ENCODE data around the gene FXYD4.

Gene FXYD4

DNA sequence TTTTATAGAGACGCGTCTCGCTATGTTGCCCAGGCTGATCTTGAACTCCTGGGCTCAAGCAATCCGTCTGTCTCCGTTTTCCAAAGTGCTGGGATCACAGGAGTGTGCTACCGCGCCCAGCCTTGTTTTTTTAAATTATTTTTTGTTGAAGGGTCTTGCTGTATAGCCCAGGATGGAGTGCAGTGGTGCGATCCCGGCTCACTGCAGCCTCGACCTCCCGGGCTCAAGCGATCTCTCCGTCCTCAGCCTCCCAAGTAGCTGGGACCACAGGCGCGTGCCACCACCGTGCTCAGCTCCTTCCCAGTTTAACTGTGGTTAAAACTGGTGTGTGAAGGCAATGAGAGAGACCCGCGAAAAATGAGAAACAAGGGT, 48.5 kb downstream of the FXYD4 start:
- no peak for DNase-seq (ENCODE audit: low read depth)

DNA sequence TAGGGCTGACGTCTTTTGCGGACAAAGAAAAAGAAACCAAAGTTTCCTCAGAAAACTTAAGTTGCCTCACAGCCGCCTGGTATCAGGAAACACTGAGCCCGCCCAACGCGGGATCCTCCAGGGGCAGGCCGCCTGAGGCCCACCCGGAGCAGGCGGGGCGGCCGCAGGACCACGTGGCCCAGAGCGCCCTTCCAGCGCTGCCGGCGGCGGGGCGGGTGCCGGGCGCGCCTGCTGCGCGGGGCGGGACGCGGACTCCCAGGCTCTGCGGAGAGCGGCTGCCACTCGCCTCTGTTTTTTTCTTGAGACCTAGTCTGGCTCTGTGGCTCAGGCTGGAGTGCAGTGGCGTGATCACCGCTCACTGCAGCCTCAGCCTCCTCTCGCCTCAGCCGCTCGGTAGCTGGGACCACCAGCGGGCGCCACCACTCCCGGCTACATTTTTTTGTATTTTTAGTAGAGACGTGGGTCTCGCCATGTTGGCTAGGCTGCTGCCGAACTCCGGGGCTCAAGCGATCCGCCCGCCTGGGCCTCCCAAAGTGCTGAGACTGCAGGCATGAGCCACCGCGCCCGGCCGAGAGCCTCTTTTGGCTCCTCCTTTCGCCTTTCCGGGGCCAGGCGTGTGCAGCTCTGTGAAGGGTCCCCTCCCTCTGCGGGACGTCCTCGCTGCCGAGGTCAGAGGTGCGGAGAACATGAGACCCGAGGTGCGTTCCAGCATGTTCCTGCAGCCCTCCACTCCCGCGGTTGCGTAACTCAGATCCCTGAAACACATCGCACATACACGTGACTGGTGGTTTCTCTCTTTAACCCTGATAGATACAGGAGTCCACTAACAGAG, 49.1 kb downstream of the FXYD4 start:
- peak; percentile 87 for DNase-seq (ENCODE audit: low read depth)

DNA sequence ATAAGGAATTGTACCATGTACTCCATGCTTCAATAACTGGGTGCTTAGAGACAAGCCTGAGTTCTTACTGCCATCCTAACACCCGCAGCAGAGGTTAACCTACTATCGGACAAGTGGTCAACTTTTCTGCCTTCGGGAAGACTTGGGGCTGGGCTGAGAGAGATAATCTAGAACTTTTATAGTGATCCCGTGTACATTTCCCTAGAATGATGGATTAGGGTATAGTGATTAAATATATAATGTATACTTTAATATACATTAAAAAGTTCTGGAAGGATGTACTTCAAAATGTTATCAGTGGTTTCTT, 49.7 kb downstream of the FXYD4 start:
- DNase-seq (ENCODE audit: low read depth): no peak

DNA sequence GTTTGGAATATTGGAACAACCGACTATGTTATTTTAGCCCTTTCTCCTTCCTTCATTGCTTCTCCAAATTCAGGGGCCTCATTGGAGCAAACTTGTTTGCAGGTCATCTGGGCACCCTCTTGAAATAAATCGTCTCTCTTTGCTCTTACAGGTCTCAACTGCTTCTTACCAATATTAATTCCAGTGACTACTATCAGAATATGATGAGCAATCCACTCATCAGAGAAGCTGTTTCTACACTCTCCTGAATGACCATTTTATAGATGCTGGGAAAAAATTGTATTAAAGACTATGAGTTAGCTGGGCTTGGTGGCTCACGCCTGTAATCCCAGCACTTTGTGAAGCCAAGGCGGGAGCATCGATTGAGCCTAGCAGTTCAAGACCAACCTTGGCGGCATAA, 50.1 kb downstream of the FXYD4 start:
- DNase-seq (ENCODE audit: low read depth): peak; percentile 53

DNA sequence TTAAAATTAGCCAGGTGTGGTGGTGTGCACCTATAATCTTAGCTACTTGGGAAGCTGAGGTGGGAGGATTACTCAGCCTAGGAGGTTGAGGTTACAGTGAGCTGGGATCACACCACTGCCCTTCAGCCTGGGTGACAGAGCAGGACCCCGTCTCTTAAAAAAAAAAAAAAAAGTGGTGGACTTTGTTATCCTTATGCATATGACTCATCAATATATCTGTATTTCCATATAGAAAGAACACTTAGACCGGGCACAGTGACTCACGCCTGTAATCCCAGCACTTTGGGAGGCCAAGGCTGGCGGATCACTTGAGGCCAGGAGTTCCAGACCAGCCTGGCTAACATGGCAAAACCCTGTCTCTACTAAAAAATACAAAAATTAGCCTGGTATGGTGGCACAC, 50.5 kb downstream of the FXYD4 start:
- peak; percentile 56 for DNase-seq (ENCODE audit: low read depth)

DNA sequence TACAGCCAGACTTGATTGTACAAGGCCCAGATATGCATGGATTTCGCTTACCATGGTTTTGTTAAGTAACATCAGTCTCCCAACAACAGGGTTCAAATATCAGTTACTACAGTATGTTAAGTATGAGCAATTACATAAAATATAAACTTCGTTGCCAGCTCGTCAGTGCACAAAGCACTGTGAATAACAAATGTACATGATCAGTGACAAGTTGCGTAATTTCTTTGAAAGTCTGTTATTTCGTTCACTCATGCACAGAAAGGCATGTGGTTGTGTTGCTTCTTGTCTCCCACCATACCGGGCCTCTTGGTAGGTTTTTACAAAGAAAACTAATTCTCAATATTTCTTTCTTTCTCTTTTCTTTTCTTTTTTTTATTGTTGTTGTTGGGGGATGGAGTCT, 53.0 kb downstream of the FXYD4 start:
- DNase-seq (ENCODE audit: low read depth): no peak
